HCT116 (cell line): ENCODE measurements around the gene CPT1C.

Experiments
- CTCF ChIP-seq, 3 experiments: fragments of 200-600 bp in 1 of 3; sonication (generic) in 1 of 3; IDR thresholded peaks in 2 of 3; conservative IDR thresholded peaks in 1 of 3; 2 replicates each; pipeline ENCODE4 v1.5.1; 2012 to 2017; ENCODE audit warnings: low read depth in 2 of 3, low read length in 2 of 3, antibody characterized with exemption in 1 of 3, borderline replicate concordance in 1 of 3, control low read depth in 1 of 3, mild to moderate bottlenecking in 1 of 3, mixed read lengths in 1 of 3, mixed run types in 1 of 3, moderate library complexity in 1 of 3; ENCODE audit not compliant: insufficient read depth in 1 of 3
- POLR2A ChIP-seq: IDR thresholded peaks from 2 replicates; pipeline ENCODE4 v1.7.0; 2011; ENCODE audit warnings: borderline replicate concordance; ENCODE audit not compliant: insufficient read depth, insufficient read length; ENCODE audit errors: extremely low read depth
- REST ChIP-seq: IDR thresholded peaks from 2 replicates; pipeline ENCODE4 v1.6.1; 2012; ENCODE audit warnings: low read depth

- TF ChIP-seq CTCF (IDR thresholded peaks at IDR 0.05 in 2 of 3, conservative IDR thresholded peaks at IDR 0.05 in 1 of 3; ENCODE audit: borderline replicate concordance in 1 of 3, insufficient read depth in 1 of 3, low read depth in 2 of 3, low read length in 2 of 3) = no peak
- TF ChIP-seq POLR2A = no peak
- TF ChIP-seq REST = no peak
These were observed 32.8 kb upstream of the CPT1C start for GRCh38 chr19:49658139-49658517.
